Left lobe of liver (tissue), 2 donors: ENCODE measurements around the gene TPCN1. TPM values are rescaled to one million over a fixed set of nuclear protein-coding genes. Genes with fewer than 3 reads are reported as not detected.
"Not testable (repeated sequence)": the region's sequence is repeated elsewhere in the genome, so short reads cannot be mapped to it uniquely, and the experiment has no call there.

ENCODE experiments used
- ATAC-seq: fragments of 200-7000 bp; cut with Tn5 transposase; one replicate; pipeline ENCODE4 v1.9.1; 2020; ENCODE audit warnings: mild to moderate bottlenecking, moderate library complexity
- DNase-seq: peaks from one replicate; pipeline ENCODE4 v3.0.0-alpha.2; 2020; ENCODE audit warnings: low spot score
- total RNA-seq: library from RNA; stranded (reverse); gene quantifications from one replicate; pipeline ENCODE4 v1.2.1, GENCODE V29; 2021
- donor health status: DM: no; HTN: no; CAD: no; lungs with moderate emphysema.
- donor health status: DM: no; HTN: yes; CAD: no.

TPCN1 gene
- total RNA-seq, 1 donor from 2014 or later: 33.1 TPM

- no peak for DNase-seq
- ATAC-seq: no peak
Observed at GRCh38 chr12:113195598-113195997, 25.7 kb upstream of the TPCN1 start.

GRCh38 chr12:113196582-113196981, 24.7 kb upstream of the TPCN1 start:
- no peak for DNase-seq
- ATAC-seq: peak; percentile 30

GRCh38 chr12:113196990-113197389, 24.3 kb upstream of the TPCN1 start:
- peak; percentile 70 for DNase-seq
- ATAC-seq: peak; percentile 94

DNA sequence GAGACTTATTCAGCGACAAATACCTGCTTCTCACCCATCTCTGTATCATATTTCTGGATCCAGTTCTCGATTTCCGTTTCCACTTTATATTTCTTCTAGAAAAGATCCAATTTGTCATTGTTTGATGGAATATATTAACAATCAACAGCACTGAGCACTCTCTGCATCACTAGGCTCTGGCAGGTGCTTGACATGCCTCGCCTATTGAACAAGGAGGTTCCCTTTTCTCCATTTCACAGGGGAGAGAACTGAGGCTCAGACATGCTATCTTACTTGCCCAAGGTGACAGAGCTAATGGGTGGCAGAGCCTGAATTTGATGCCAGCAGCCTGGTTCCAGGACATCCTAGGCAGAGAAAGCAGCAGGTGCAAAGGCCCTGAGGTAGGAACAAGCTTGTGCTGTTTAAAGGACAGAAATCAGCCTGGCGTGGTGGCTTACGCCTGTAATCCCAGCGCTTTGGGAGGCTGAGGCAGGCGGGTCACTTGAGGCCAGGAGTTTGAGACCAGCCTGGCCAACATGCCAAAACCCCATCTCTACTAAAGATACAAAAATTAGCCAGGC, 23.7 kb upstream of the TPCN1 start:
- DNase-seq: no peak
- no peak for ATAC-seq

DNA sequence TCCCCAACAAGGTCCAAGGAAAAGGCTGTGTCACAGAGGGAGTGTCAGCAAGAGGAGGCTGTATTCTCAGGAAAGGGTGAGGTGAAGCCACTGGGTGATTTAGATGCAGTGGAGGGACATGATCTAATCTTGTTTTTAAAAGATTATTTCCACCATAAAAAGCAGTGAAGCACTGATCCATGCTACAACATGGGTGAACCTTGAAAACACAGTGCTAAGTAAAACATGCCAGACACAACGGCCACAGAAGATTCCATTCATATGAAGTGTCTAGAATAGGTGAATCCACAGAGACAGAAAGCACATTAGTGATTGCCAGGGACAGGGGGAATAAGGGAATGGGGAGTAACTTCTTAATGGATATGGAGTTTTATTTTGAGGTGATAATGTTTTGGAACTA, 23.0 kb upstream of the TPCN1 start:
- DNase-seq (no peak), ATAC-seq (no peak)

- DNase-seq (no peak), ATAC-seq (no peak)
Observed at GRCh38 chr12:113200021-113200797, 21.1 kb upstream of the TPCN1 start.

DNA sequence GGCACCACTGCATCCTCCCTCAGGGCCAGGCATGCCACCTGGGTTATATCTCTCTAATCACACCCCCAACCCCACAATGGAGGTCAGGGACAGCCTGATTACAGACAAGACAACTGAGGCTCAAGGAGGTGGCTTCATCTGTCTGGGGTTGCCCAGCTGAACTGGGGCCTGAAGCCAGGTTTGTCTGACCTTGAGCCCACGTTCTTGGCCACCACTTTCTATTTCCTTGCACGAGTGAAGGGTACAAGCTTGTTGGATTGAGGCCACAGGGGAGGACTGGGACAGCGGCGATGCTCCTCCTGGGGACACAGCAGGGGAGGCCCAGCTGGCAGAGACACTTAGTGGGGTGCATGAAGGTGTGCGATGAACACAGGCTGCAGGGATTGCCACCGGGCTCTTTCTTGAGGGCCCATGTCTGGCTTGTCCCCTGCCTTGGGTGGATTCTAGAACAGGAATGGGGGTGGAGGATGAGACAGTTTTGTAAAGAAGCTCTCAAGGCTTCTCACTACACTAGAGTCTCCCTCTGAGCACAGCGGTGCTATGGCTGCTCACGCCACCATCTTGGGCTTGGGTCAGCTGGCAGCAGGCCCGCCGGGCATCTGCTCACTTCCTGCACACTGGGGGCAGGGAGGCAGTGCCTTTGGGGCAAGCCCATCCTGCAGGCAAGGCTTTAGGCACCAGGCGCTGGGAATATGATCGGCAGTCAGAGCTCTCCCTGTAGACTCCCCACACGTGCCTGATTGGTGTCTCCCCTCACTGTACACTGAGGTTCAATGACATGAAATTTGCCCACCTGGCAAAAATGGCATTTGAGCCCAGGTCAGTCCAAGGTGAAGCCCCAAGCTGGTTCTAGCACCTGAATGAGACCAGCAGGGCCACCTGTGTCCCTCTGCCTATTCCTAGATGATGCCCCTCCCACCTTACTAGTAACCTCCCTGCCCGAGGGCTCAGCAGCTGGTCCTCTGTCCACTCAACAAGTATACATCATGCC, 19.8 kb upstream of the TPCN1 start:
- no peak for DNase-seq
- ATAC-seq: no peak

DNA sequence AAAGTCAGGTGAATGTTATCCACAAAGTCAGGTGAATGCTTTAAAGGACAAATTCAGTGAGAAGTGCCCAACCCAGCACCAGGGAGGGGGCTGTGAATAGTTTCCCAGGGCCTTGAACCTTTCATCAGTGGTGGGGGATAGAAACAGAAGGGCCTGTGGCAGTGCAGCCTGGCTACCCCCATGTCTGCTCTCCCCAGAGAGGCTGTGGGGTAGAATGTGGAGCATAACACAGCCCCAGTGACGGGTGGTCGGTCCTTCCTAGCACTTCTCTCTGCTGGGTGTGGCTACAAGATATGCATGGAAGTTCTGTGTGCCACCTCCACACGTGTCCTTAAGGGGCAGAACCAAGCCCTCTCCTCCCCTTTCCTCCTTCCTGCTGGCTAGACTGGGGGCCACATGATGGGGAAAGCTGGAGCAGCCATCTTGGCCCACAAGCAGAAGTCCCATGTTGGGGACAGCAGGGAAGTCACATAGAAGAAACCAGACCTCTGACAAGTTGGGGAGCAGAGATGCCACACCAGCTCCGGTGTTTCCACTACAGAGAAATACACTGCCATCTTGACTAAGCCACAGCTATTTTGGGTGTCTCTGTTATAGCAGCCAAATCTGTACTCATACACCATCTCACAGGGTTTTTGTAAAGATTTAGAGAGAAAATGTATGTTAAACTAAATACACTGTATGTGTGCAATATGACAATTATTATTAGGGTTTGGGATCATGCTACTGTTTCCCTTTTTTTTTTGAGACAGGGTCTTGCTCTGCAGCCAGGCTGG, 18.8 kb upstream of the TPCN1 start:
- ATAC-seq (no peak), DNase-seq (no peak)

DNA sequence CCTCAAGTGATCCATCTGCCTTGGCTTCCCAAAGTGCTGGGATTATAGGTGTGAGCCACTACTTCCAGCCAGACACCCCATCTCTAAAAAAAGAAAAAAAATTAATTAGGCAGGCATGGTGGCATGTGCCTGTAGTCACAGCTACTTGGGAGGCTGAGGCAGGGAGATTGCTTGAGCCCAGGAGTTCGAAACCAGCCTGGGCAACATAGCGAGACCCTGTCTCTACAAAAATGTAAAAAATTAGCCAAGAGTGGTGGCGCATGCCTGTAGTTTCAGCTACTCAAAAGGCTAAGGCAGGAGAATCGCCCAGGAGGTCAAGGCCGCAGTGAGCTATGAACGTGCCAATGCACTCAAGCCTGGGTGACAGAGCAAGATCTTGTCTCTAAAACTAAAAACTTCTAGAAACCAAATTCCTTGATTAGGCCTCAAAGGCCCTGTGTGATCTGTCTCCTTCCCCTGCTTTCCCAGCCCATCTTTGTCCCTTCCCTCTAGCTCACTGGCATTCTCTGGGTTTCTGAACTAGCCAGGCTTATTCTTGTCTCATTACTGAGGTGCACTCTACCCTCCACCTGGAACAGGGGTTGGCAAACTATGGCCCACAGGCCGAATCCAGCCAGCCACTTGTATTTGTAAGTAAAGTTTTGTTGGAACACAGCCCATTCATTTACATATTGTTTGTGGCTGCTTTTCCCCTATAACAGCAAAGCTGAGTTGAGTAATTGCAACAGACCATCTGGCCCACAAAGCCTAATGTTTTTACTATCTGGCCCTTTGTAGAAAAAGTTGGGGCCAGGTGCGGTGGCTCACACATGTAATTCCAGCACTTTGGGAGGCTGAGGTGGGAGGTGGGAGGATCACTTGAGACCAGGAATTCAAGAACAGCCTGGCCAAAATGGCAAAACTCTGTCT, 17.2 kb upstream of the TPCN1 start:
- peak; percentile 40 for ATAC-seq

GRCh38 chr12:113204804-113205203, 16.5 kb upstream of the TPCN1 start:
- ATAC-seq: no peak
- DNase-seq: no peak

More for the DNA sequence above, 17.2 kb upstream of the TPCN1 start:
- no peak for DNase-seq

DNA sequence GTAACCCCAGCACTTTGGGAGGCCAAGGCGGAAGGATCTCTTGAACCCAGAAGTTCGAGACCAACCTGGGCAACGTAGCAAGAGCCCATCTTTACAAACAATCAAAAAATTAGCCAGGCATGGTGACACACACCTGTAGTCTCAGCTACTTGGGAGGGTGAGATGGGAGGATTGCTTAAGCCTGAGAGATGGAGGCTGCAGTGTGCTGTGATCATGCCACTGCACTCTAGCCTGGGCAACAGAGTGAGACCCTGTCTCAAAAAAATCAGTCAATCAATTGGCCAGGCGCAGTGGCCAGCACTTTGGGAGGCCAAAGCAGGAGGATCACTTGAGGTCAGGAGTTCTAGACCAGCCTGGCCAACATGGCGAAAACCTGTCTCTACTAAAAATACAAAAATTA, 14.5 kb upstream of the TPCN1 start:
- ATAC-seq, DNase-seq: not testable (repeated sequence)

GRCh38 chr12:113207613-113208040, 13.6 kb upstream of the TPCN1 start:
- DNase-seq (no peak), ATAC-seq (no peak)

GRCh38 chr12:113208041-113208934, 13.0 kb upstream of the TPCN1 start:
- ATAC-seq (peak; percentile 56), DNase-seq (no peak)

DNA sequence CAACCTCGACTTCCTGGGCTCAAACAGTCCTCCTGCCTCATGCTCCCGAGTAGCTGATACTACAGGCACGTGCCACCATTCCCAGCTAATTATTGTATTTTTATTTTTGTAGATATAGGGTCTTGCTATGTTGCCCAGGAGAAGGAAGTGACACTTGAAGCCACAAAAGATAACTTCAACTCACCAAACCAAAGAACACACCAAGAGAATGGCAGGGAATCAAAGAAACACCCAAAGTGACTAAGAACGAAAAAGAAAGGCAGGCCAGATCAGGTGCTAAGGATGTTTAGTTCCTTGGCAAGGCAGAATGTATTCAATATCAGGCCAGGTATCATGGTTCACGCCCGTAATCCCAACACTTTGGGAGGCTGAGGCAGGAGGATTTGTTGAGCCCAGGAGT, 10.1 kb upstream of the TPCN1 start:
- DNase-seq: no peak
- ATAC-seq: no peak

GRCh38 chr12:113214895-113215400, 6.3 kb upstream of the TPCN1 start:
- ATAC-seq (peak; percentile 35), DNase-seq (no peak)

GRCh38 chr12:113216027-113216426, 5.2 kb upstream of the TPCN1 start:
- DNase-seq (no peak), ATAC-seq (no peak)

GRCh38 chr12:113220593-113221180, 577 bp upstream of the TPCN1 start:
- ATAC-seq (no peak), DNase-seq (no peak)
